Astrocyte (in vitro differentiated cells and primary cell): ENCODE measurements around the gene OSGEPL1. TPM values are rescaled to one million over a fixed set of nuclear protein-coding genes. Genes with fewer than 3 reads are reported as not detected.
A peak's percentile ranks its signal among the peaks of the same experiment; 100 is the strongest.

Experiments
- DNase-seq: peaks from one replicate; pipeline ENCODE4 v3.0.0-alpha.2; 2010; ENCODE audit warnings: low read depth
- FAIRE-seq: peaks from 2 replicates; lab custom pipeline; 2011; peaks lifted over from hg19 to GRCh38; lab: Jason Lieb, UNC
- H2AFZ ChIP-seq: 2 replicates; pipeline ENCODE4 v1.6.0; 2012; ENCODE audit warnings: low read depth, low read length, inconsistent platforms
- H3K27ac ChIP-seq: 2 replicates; pipeline ENCODE4 v1.5.1; 2011; ENCODE audit warnings: low read depth, low read length, inconsistent platforms
- H3K27me3 ChIP-seq: 2 replicates; pipeline ENCODE4 v1.6.0; 2011; ENCODE audit warnings: low read length, inconsistent platforms; ENCODE audit not compliant: insufficient read depth
- H3K36me3 ChIP-seq: 2 replicates; pipeline ENCODE4 v1.5.1; 2011; ENCODE audit warnings: low read length, inconsistent platforms; ENCODE audit not compliant: insufficient read depth
- H3K4me1 ChIP-seq: 2 replicates; pipeline ENCODE4 v1.5.1; 2011; ENCODE audit warnings: low read length, inconsistent platforms; ENCODE audit not compliant: insufficient read depth
- H3K4me2 ChIP-seq: 2 replicates; pipeline ENCODE4 v1.6.0; 2012; ENCODE audit warnings: low read length, inconsistent platforms
- H3K4me3 ChIP-seq: 2 replicates; pipeline ENCODE4 v1.5.1; 2011; ENCODE audit warnings: low read depth, mild to moderate bottlenecking, low read length, inconsistent platforms; ENCODE audit not compliant: insufficient read depth
- H3K79me2 ChIP-seq: 2 replicates; pipeline ENCODE4 v1.6.0; 2012; ENCODE audit warnings: mild to moderate bottlenecking, low read length, inconsistent platforms; ENCODE audit not compliant: insufficient read depth
- H3K9ac ChIP-seq: 2 replicates; pipeline ENCODE4 v1.6.0; 2012; ENCODE audit warnings: mild to moderate bottlenecking, low read length, inconsistent platforms
- H3K9me3 ChIP-seq: 2 replicates; pipeline ENCODE4 v1.5.1; 2012; ENCODE audit warnings: low read depth, mild to moderate bottlenecking, low read length, inconsistent platforms; ENCODE audit not compliant: insufficient read depth
- H4K20me1 ChIP-seq: 2 replicates; pipeline ENCODE4 v1.6.0; 2012; ENCODE audit warnings: low read length, inconsistent platforms; ENCODE audit not compliant: insufficient read depth
- H3K27ac Mint-ChIP-seq: one replicate; pipeline ENCODE4 v1.8.0; 2021; ENCODE audit warnings: mild to moderate bottlenecking, mixed read lengths; ENCODE audit not compliant: unreplicated experiment
- H3K27me3 Mint-ChIP-seq: one replicate; pipeline ENCODE4 v1.8.0; 2021; ENCODE audit warnings: low read depth, mixed read lengths; ENCODE audit not compliant: unreplicated experiment
- H3K36me3 Mint-ChIP-seq: one replicate; pipeline ENCODE4 v1.8.0; 2021; ENCODE audit warnings: low read depth, mixed read lengths; ENCODE audit not compliant: unreplicated experiment
- H3K4me1 Mint-ChIP-seq: one replicate; pipeline ENCODE4 v1.8.0; 2021; ENCODE audit warnings: low read depth, mixed read lengths; ENCODE audit not compliant: unreplicated experiment
- H3K4me3 Mint-ChIP-seq: one replicate; pipeline ENCODE4 v1.8.0; 2021; ENCODE audit warnings: mild to moderate bottlenecking, moderate library complexity, mixed read lengths; ENCODE audit not compliant: unreplicated experiment
- H3K9me3 Mint-ChIP-seq: one replicate; pipeline ENCODE4 v1.8.0; 2021; ENCODE audit warnings: mild to moderate bottlenecking, mixed read lengths; ENCODE audit not compliant: unreplicated experiment
- EZH2 ChIP-seq: IDR thresholded peaks from 2 replicates; pipeline ENCODE4 v1.6.1; 2012; ENCODE audit warnings: mild to moderate bottlenecking, low read length, inconsistent platforms; ENCODE audit not compliant: insufficient read depth
- total RNA-seq: library from RNA; stranded (reverse); gene quantifications from 2 replicates; pipeline ENCODE4 v1.2.1, GENCODE V29; 2021
- TF ChIP-seq, protein P1 (sequence below): IDR thresholded peaks from 2 replicates; pipeline ENCODE4 v1.5.1; 2011; ENCODE audit warnings: low read depth, mild to moderate bottlenecking, inconsistent platforms, low read length, moderate library complexity; ENCODE audit not compliant: insufficient read depth

The OSGEPL1 gene
- total RNA-seq, 1 donor from 2014 or later = 4.1 TPM

DNA sequence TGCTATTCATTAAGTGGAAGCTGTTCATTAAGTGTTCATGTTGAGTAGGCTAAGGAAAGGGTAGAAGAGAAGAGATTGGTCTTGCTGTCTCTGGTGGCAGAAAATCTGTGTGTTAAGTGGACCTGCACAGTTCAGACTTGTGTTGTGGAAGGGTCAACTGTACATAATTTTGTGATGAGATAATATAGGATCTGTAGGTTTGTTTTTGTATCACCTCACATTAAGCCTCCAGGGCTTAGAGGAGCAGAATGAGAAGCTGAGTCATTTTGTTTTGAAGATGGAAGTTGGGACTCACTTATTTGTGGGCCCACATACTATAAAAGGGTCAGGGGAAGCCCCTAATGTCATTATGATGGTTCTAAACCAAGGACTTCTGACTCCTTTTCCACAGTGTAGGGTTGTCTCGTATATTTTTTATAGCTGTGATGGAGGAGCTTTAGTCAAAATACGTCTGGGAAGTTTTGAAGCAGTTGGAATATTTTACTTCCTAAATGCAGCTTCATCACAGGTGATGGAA lies 39.9 kb upstream of the OSGEPL1 start:
- peaks cover 11% of the 10 kb centered on the region for H3K4me1 Mint-ChIP-seq
- no peak for TF ChIP-seq EZH2
- TF ChIP-seq, protein P1, sequence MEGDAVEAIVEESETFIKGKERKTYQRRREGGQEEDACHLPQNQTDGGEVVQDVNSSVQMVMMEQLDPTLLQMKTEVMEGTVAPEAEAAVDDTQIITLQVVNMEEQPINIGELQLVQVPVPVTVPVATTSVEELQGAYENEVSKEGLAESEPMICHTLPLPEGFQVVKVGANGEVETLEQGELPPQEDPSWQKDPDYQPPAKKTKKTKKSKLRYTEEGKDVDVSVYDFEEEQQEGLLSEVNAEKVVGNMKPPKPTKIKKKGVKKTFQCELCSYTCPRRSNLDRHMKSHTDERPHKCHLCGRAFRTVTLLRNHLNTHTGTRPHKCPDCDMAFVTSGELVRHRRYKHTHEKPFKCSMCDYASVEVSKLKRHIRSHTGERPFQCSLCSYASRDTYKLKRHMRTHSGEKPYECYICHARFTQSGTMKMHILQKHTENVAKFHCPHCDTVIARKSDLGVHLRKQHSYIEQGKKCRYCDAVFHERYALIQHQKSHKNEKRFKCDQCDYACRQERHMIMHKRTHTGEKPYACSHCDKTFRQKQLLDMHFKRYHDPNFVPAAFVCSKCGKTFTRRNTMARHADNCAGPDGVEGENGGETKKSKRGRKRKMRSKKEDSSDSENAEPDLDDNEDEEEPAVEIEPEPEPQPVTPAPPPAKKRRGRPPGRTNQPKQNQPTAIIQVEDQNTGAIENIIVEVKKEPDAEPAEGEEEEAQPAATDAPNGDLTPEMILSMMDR = no peak
- peaks cover 13% of the 10 kb centered on the region for H3K4me1 ChIP-seq
- H3K9ac ChIP-seq = no peak overlapping the region
- no peaks in the 10 kb centered on the region for H3K36me3 Mint-ChIP-seq
- H3K9me3 Mint-ChIP-seq = no peaks in the 10 kb centered on the region
- no peak overlapping the region for H3K27ac ChIP-seq
- peaks cover 9% of the 10 kb centered on the region for H3K79me2 ChIP-seq
- no peak overlapping the region for H3K4me2 ChIP-seq
- H3K4me3 ChIP-seq = no peak overlapping the region
- FAIRE-seq (peak; percentile 20), DNase-seq (no peak)
- H3K27me3 ChIP-seq = no peaks in the 10 kb centered on the region
- no peaks in the 10 kb centered on the region for H3K27me3 Mint-ChIP-seq
- H3K4me3 Mint-ChIP-seq = no peak overlapping the region
- H3K9me3 ChIP-seq = no peaks in the 10 kb centered on the region
- H3K27ac Mint-ChIP-seq = no peak overlapping the region
- H2AFZ ChIP-seq = no peak overlapping the region
- H4K20me1 ChIP-seq = peaks cover 6% of the 10 kb centered on the region
- H3K36me3 ChIP-seq = peaks cover 2% of the 10 kb centered on the region

DNA sequence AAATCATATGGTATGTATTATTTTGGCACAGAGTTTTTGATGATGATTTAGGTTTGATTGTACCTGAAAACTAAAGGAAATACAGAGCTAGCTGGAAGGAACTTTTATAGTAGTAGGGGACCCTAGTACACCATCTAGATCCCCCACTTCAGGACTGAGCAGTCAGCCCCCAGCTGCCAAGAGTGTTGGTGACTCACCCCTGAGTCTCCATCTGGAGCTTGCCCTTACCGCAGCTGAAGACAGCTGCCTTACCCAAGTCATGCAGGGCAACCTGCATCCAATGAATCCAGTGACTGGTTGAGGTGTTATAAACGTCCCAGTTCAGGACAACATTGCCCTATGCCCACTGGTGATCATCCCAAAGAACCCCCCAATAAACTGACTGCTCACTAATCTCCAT lies 36.9 kb upstream of the OSGEPL1 start:
- FAIRE-seq = peak; percentile 81
- H3K4me2 ChIP-seq = peak overlapping the region; percentile 7

DNA sequence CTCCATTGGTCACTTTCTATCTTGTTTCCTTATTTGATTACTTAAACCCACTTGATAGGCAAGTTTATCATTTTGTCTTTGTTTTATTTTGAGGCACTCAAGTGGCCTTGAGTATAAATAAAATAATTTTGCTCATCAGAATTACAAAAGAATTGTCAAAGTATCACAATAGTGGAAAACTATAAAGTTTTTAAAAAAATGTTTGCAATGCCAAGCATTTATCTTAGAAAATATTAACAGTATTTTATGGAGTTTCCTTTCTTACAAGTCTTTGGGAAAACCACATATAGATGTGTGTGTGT lies 36.4 kb upstream of the OSGEPL1 start:
- H3K4me2 ChIP-seq = no peak overlapping the region
- peaks cover 9% of the 10 kb centered on the region for H3K79me2 ChIP-seq
- H3K4me1 ChIP-seq = peaks cover 13% of the 10 kb centered on the region
- DNase-seq = no peak
- H3K36me3 ChIP-seq = peaks cover 5% of the 10 kb centered on the region
- H3K4me3 Mint-ChIP-seq = no peak overlapping the region
- peaks cover 11% of the 10 kb centered on the region for H3K4me1 Mint-ChIP-seq
- no peaks in the 10 kb centered on the region for H3K9me3 Mint-ChIP-seq
- no peaks in the 10 kb centered on the region for H3K27me3 Mint-ChIP-seq
- FAIRE-seq = no peak
- no peaks in the 10 kb centered on the region for H3K27me3 ChIP-seq
- no peak overlapping the region for H3K27ac ChIP-seq
- H4K20me1 ChIP-seq = peaks cover 10% of the 10 kb centered on the region
- H2AFZ ChIP-seq = no peak overlapping the region
- no peak overlapping the region for H3K27ac Mint-ChIP-seq
- H3K4me3 ChIP-seq = no peak overlapping the region
- no peaks in the 10 kb centered on the region for H3K36me3 Mint-ChIP-seq
- no peak overlapping the region for H3K9ac ChIP-seq
- no peaks in the 10 kb centered on the region for H3K9me3 ChIP-seq
- TF ChIP-seq, protein P1 = no peak
- no peak for TF ChIP-seq EZH2

More for the DNA sequence above, 36.9 kb upstream of the OSGEPL1 start:
- H3K27me3 Mint-ChIP-seq = no peaks in the 10 kb centered on the region
- Histone ChIP-seq H4K20me1 (peaks cover 10% of the 10 kb centered on the region), H3K9ac (no peak overlapping the region), H3K9me3 (no peaks in the 10 kb centered on the region), H2AFZ (no peak overlapping the region), H3K36me3 (peaks cover 5% of the 10 kb centered on the region), H3K27ac (no peak overlapping the region), H3K27me3 (no peaks in the 10 kb centered on the region), H3K4me1 (peaks cover 13% of the 10 kb centered on the region), H3K4me3 (no peak overlapping the region), H3K79me2 (peaks cover 9% of the 10 kb centered on the region)
- no peaks in the 10 kb centered on the region for H3K9me3 Mint-ChIP-seq
- H3K4me3 Mint-ChIP-seq = no peak overlapping the region
- H3K27ac Mint-ChIP-seq = no peak overlapping the region
- TF ChIP-seq EZH2 = no peak
- TF ChIP-seq, protein P1 = no peak
- no peaks in the 10 kb centered on the region for H3K36me3 Mint-ChIP-seq
- peak; percentile 75 for DNase-seq
- H3K4me1 Mint-ChIP-seq = peaks cover 11% of the 10 kb centered on the region
